Stomach smooth muscle (tissue), 2 donors: ENCODE measurements around the gene EEF1AKMT4.
"Not testable (repeated sequence)": the region's sequence is repeated elsewhere in the genome, so short reads cannot be mapped to it uniquely, and the experiment has no call there.

Source experiments
- H3K27ac ChIP-seq: one replicate; pipeline ENCODE4 v1.7.0; 2013; ENCODE audit warnings: mild to moderate bottlenecking, low read length, inconsistent platforms
- H3K27me3 ChIP-seq, 2 donors: one replicate each; pipeline ENCODE4 v1.7.0; 2013; ENCODE audit warnings: low read length in 2 of 2; ENCODE audit not compliant: insufficient read depth in 2 of 2, control insufficient read depth in 1 of 2
- H3K36me3 ChIP-seq, 2 donors: one replicate each; pipeline ENCODE4 v1.7.0; 2013; ENCODE audit warnings: low read length in 2 of 2; ENCODE audit not compliant: control insufficient read depth in 2 of 2, insufficient read depth in 2 of 2
- H3K4me1 ChIP-seq: one replicate; pipeline ENCODE4 v1.7.0; 2013; ENCODE audit warnings: low read length; ENCODE audit not compliant: control insufficient read depth, insufficient read depth
- H3K4me3 ChIP-seq, 2 donors: one replicate each; pipeline ENCODE4 v1.7.0; 2013; ENCODE audit warnings: low read length in 2 of 2
- H3K9ac ChIP-seq, 2 donors: one replicate each; pipeline ENCODE4 v1.7.0; 2013; ENCODE audit warnings: low read length in 2 of 2, mild to moderate bottlenecking in 1 of 2
- H3K9me3 ChIP-seq, 2 donors: one replicate each; pipeline ENCODE4 v1.7.0; 2013; ENCODE audit warnings: low read length in 2 of 2; ENCODE audit not compliant: control insufficient read depth in 2 of 2
- donor health status: healthy.
- donor health status: Pancreatic carcinoma.

Gene EEF1AKMT4

GRCh38 chr3:184261270-184261853, 11.9 kb downstream of the EEF1AKMT4 start, which contains the start of gene CAMK2N2:
TSS of gene CAMK2N2 (minus strand) at chr3:184261553. CDS start at chr3:184261285, 268 bp downstream.
- H3K4me3 ChIP-seq = peak within 1 kb of the TSS; percentile 43 to 59
- peaks cover 41 to 62% of the 10 kb centered on the region in 2 donors for H3K27me3 ChIP-seq
- H3K9ac ChIP-seq = no peak within 1 kb of the TSS
- no peaks in the 10 kb centered on the region for H3K9me3 ChIP-seq
- H3K4me1 ChIP-seq = peaks cover 21% of the 10 kb centered on the region
- H3K27ac ChIP-seq = no peak within 1 kb of the TSS
- H3K36me3 ChIP-seq = no peaks in the 10 kb centered on the region

- no peaks in the 10 kb centered on the region for H3K9me3 ChIP-seq
- H3K27ac ChIP-seq = no peak overlapping the region
- peaks cover 41 to 59% of the 10 kb centered on the region in 2 donors for H3K27me3 ChIP-seq
- H3K4me1 ChIP-seq = peaks cover 21% of the 10 kb centered on the region
- peak overlapping the region; percentile 43 to 59 for H3K4me3 ChIP-seq
- H3K9ac ChIP-seq = no peak overlapping the region
- no peaks in the 10 kb centered on the region for H3K36me3 ChIP-seq
Observed at GRCh38 chr3:184261854-184262763, 12.6 kb downstream of the EEF1AKMT4 start.

- H3K27me3 ChIP-seq = peaks cover 40 to 54% of the 10 kb centered on the region in 2 donors
Observed at GRCh38 chr3:184262764-184263179, 13.3 kb downstream of the EEF1AKMT4 start.

GRCh38 chr3:184267249-184267648, 17.8 kb downstream of the EEF1AKMT4 start:
- H3K27me3 ChIP-seq = peaks cover 12 to 18% of the 10 kb centered on the region in 2 donors
- not testable (repeated sequence) for H3K9me3 ChIP-seq

More at GRCh38 chr3:184262764-184263179, 13.3 kb downstream of the EEF1AKMT4 start:
- H3K27ac ChIP-seq = no peak overlapping the region
- no peaks in the 10 kb centered on the region for H3K9me3 ChIP-seq
- no peak overlapping the region for H3K9ac ChIP-seq
- peaks cover 21% of the 10 kb centered on the region for H3K4me1 ChIP-seq
- no peaks in the 10 kb centered on the region for H3K36me3 ChIP-seq
- H3K4me3 ChIP-seq = no peak overlapping the region

GRCh38 chr3:184272269-184272668, 22.8 kb downstream of the EEF1AKMT4 start:
- H3K9me3 ChIP-seq = no peaks in the 10 kb centered on the region
- peaks cover 21 to 25% of the 10 kb centered on the region in 2 donors for H3K27me3 ChIP-seq
- no peak overlapping the region for H3K4me3 ChIP-seq
- H3K27ac ChIP-seq = no peak overlapping the region
- H3K9ac ChIP-seq = no peak overlapping the region
- H3K4me1 ChIP-seq = peaks cover 3% of the 10 kb centered on the region
- H3K36me3 ChIP-seq = no peaks in the 10 kb centered on the region

More at GRCh38 chr3:184267249-184267648, 17.8 kb downstream of the EEF1AKMT4 start:
- H3K9ac ChIP-seq, H3K27ac ChIP-seq, H3K4me1 ChIP-seq, H3K4me3 ChIP-seq, H3K36me3 ChIP-seq: not testable (repeated sequence)

GRCh38 chr3:184275381-184275701, 25.9 kb downstream of the EEF1AKMT4 start:
- Histone ChIP-seq H3K4me1 (peaks cover 3% of the 10 kb centered on the region), H3K9me3 (no peaks in the 10 kb centered on the region), H3K27me3 (peaks cover 21 to 28% of the 10 kb centered on the region in 2 donors), H3K9ac (no peak overlapping the region), H3K27ac (no peak overlapping the region), H3K36me3 (no peaks in the 10 kb centered on the region), H3K4me3 (no peak overlapping the region)

- Histone ChIP-seq H3K36me3 (no peaks in the 10 kb centered on the region), H3K9ac (no peak within 1 kb of the TSS), H3K27me3 (peaks cover 21 to 28% of the 10 kb centered on the region in 2 donors), H3K27ac (no peak within 1 kb of the TSS), H3K4me3 (no peak within 1 kb of the TSS), H3K9me3 (no peaks in the 10 kb centered on the region), H3K4me1 (peaks cover 3% of the 10 kb centered on the region)
Observed at GRCh38 chr3:184275961-184276910, 26.8 kb downstream of the EEF1AKMT4 start, which contains the start of gene ECE2. TSS of gene ECE2 (plus strand) at chr3:184276022. CDS start at chr3:184276154, 132 bp downstream.

- no peaks in the 10 kb centered on the region for H3K9me3 ChIP-seq
- H3K27ac ChIP-seq = no peak overlapping the region
- no peak overlapping the region for H3K9ac ChIP-seq
- peaks cover 3% of the 10 kb centered on the region for H3K4me1 ChIP-seq
- H3K36me3 ChIP-seq = no peaks in the 10 kb centered on the region
- H3K27me3 ChIP-seq = peaks cover 21 to 28% of the 10 kb centered on the region in 2 donors
- H3K4me3 ChIP-seq = no peak overlapping the region
Observed at GRCh38 chr3:184277366-184277765, 27.9 kb downstream of the EEF1AKMT4 start.

- H3K4me3 ChIP-seq = no peak overlapping the region
- no peaks in the 10 kb centered on the region for H3K36me3 ChIP-seq
- H3K27me3 ChIP-seq = peaks cover 0 to 4% of the 10 kb centered on the region in 2 donors
- no peaks in the 10 kb centered on the region for H3K9me3 ChIP-seq
- no peak overlapping the region for H3K27ac ChIP-seq
- no peaks in the 10 kb centered on the region for H3K4me1 ChIP-seq
- no peak overlapping the region for H3K9ac ChIP-seq
Observed at GRCh38 chr3:184282941-184283340, 33.5 kb downstream of the EEF1AKMT4 start.

- no peak overlapping the region for H3K9ac ChIP-seq
- no peaks in the 10 kb centered on the region for H3K36me3 ChIP-seq
- H3K27me3 ChIP-seq = peaks cover 0 to 4% of the 10 kb centered on the region in 2 donors
- H3K9me3 ChIP-seq = no peaks in the 10 kb centered on the region
- no peaks in the 10 kb centered on the region for H3K4me1 ChIP-seq
- no peak overlapping the region for H3K27ac ChIP-seq
- no peak overlapping the region for H3K4me3 ChIP-seq
Observed at GRCh38 chr3:184283681-184284080, 34.2 kb downstream of the EEF1AKMT4 start.
